Measurements from ENCODE around the gene CNGB1.

DNA sequence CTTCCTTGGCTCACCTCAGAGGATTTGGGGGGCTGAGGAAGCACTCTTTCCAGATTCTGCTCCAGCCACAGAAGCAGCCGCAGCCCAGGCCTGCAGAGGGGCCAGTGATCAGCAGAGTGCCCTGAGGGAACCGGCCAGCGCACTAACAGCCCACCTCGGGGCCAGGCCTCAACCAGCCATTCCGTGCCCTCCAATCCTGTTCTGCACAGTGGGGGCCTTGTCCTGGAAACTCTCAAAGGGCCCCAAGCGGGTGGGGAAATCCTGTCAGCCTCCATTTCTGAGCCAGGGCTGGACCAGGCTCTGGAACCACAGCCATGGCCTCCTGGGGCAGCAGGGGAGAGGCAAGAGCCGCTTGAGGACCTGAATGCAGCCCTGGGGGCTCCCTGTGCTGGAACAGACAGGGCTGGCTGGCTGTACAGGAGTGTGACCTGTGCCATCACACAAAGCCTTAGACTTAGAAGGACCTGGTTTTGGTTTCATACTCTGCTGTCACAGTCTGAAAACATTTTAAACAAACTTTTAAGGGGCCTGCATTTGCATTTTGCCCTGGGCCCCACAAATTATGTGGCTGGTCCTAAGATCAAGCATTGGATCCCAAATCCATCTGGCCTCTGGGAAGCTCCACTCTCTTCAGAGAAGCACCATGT, 10.0 kb downstream of the CNGB1 start:
- TF ChIP-seq, protein P1, sequence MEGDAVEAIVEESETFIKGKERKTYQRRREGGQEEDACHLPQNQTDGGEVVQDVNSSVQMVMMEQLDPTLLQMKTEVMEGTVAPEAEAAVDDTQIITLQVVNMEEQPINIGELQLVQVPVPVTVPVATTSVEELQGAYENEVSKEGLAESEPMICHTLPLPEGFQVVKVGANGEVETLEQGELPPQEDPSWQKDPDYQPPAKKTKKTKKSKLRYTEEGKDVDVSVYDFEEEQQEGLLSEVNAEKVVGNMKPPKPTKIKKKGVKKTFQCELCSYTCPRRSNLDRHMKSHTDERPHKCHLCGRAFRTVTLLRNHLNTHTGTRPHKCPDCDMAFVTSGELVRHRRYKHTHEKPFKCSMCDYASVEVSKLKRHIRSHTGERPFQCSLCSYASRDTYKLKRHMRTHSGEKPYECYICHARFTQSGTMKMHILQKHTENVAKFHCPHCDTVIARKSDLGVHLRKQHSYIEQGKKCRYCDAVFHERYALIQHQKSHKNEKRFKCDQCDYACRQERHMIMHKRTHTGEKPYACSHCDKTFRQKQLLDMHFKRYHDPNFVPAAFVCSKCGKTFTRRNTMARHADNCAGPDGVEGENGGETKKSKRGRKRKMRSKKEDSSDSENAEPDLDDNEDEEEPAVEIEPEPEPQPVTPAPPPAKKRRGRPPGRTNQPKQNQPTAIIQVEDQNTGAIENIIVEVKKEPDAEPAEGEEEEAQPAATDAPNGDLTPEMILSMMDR (optimal IDR thresholded peaks at IDR 0.05 in 1 of 3, IDR thresholded peaks at IDR 0.05 in 1 of 3, conservative IDR thresholded peaks at IDR 0.05 in 1 of 3; ENCODE audit: extremely low read depth in 1 of 3, insufficient read depth in 2 of 3, low read length in 3 of 3): no peak
- TF ChIP-seq EZH2 (IDR thresholded peaks at IDR 0.05; ENCODE audit: low read length): no peak

All from keratinocyte (primary cell).